GM19463 (cell line): Measurements from ENCODE around the gene LYPD1.
A peak's percentile ranks its signal among the peaks of the same experiment; 100 is the strongest.

Source experiments
- ATAC-seq: cut with Tn5 transposase; IDR thresholded peaks from one replicate; pipeline ENCODE4 v1.9.1; 2021; ENCODE audit warnings: mild to moderate bottlenecking, moderate library complexity; ENCODE audit not compliant: unreplicated experiment

Gene LYPD1

DNA sequence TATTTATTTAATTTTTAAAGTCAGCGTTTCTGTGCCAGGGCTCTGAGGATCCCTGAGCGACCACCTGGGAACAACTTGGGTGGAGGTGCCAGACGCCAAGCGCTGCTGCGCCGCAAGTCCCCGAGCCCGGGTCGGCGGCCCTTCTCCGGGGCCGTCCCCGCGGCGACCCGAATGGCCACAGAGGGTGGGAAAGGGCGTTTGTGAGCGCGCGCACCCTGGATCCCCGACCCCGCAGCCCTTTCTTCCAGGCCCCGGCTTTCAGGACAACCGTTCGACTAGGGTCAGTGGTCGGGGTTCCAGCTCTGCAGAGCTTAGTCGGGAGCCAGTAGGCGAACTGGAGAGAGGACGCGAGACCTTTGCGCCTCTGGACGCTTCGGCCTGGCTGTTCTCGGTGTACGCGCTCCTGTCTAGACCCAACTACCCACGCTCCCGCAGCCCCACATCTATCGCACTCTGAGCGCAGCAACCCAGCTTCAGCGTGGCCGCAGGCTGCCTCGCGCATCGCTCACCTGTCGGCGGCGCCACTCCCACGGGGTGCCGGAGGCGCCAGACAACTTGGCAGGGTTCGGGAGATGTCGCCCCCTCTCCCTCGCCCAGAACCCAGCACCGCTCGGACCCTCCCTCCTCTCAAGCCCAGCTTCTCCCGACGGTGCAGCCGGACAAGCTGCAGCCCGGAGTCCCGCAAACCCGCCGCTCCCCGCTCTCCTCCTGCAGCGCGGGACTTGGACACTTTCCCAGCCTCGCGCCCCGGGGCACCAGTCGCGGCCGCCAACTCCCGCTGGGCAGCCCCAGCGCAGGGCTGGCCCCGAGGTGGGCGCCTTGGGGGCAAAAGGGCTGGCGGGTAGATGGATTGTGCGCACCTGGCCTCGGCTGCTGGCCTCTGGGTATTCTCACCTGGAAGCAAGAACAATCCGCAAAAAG lies 758 bp downstream of the LYPD1 start:
- no peak for ATAC-seq

DNA sequence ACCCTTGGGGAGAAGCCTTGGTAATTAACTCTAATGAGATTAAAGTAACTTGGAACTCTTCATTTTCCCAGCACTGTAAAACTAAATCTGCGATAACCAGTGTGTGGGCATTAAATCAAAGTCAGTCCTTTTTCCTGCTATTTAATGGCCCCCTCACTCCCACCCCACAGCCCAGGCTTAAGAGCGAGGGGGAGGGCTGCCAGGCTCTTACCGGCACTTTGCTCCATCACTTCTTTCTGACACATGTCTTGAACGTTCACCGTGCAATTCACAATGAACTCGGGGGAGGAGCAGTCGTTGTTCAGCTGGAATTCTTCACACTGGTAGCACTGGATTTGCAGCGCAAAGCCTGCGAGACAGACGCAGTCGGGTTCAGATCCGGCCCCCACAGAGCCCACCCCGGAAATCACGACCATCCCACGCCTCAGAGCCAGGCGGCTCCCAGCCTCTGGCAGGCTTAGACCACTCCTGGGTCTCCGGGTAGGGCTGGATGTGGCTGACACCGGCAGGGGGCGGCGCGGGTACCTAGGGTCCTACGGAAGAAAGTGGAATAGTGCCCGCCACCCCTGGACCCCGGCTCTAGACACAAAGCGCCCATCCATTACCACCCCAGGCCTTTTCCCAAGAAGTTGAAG lies 1.7 kb downstream of the LYPD1 start:
- ATAC-seq = no peak

DNA sequence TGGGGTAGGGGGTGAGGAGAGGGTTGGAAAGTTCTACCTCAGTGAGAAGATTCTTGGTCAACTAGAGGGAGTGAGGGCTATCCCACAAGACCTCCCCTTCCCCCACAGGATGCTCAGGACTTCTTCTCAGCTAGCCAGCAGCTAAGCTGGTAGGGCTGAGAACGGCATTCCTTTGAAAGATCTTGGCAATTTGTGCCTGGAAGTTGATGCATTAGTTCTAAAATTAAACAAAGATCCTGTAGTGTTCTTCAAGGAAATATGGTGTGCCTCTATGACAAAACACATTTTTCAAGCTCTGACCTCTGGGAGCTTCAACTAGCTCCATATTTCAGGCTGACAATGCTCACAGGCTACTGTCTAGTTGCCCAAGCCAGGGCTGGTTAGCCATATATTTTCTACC lies 2.3 kb downstream of the LYPD1 start:
- ATAC-seq = no peak

GRCh38 chr2:132665401-132666140 lies 4.4 kb downstream of the LYPD1 start:
- ATAC-seq = no peak

GRCh38 chr2:132664096-132664495 lies 5.9 kb downstream of the LYPD1 start:
- no peak for ATAC-seq

GRCh38 chr2:132662732-132663131 lies 7.3 kb downstream of the LYPD1 start:
- ATAC-seq = no peak

- ATAC-seq = no peak
Observed at GRCh38 chr2:132659331-132659730, 10.7 kb downstream of the LYPD1 start.

DNA sequence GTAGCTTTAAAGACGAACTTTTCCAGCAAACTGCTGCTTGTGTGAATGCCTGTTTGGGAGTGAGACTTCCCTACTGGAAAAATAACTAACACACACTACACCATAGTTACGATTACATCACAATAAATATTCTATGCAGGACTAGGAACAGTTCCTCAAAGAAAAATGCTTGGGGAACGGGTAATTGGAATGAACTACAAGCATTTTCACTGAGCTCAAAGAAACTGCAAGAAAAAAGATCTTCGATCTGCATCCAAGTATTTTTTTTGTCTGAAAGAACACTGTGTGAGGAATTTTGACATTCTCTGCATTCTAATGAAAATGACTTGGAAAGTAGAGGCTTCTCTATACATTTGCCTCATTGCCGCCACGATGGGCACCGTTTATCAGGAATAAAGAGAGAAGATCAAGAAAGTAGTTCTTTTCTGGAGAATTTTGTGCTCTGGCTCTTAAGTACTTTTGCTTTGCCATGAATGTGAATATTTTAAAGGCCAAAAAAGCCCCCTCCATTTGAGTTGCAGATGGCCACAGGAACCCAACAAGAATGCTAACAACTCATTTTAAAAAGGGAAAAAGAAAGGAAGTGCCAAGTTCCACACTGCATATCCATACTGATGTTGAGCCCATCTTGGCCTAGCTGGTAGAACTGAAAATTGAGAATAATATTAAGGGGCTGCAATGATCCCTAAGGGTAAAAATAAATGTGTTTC lies 13.6 kb downstream of the LYPD1 start:
- no peak for ATAC-seq

- ATAC-seq = no peak
Observed at GRCh38 chr2:132654968-132655367, 15.0 kb downstream of the LYPD1 start.

GRCh38 chr2:132654335-132654734 lies 15.7 kb downstream of the LYPD1 start:
- no peak for ATAC-seq

GRCh38 chr2:132652474-132652873 lies 17.5 kb downstream of the LYPD1 start:
- ATAC-seq = no peak

DNA sequence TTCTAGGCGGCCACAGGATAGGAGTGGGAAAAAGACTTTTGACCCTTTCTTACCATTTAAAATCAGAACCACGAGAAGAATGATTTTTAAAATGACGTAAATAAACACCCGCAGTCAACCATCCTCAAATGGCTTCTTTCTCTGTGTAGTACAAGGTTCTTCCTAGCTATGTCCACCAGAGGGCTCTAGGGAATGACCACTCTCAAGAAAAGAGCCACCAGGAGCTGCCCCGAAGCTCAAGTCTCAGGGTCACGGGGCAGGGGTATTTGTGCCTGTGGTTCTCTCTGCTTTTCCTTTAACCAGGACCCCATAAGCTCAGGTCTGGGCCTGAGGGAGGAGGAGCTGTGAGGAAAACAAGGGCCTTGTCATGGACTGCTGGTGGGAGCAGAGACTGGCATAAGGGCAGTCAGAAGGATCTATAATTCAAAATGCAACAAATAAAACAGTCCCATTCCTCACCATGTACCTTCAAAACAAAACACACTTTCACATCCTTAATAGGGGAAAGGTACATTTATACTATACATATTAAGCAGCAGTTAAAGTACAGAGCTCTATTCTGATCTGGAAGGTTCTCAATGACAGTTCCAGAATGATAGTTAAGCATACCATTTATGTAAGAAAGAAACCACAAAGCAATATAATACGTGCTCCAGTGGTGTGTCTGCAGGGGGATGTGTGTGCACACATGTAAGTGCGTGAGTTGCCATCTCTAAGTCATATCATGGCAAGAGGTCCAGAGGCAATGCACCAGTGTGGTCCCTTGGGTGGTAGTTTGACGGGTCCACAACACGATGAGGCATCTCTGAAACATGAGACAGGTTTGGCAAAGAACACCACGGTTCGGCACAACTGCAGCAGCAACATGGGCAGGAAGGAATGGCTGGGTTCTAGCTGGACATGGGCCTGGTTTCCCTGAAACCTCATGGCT lies 18.6 kb downstream of the LYPD1 start:
- peak; percentile 53 for ATAC-seq

DNA sequence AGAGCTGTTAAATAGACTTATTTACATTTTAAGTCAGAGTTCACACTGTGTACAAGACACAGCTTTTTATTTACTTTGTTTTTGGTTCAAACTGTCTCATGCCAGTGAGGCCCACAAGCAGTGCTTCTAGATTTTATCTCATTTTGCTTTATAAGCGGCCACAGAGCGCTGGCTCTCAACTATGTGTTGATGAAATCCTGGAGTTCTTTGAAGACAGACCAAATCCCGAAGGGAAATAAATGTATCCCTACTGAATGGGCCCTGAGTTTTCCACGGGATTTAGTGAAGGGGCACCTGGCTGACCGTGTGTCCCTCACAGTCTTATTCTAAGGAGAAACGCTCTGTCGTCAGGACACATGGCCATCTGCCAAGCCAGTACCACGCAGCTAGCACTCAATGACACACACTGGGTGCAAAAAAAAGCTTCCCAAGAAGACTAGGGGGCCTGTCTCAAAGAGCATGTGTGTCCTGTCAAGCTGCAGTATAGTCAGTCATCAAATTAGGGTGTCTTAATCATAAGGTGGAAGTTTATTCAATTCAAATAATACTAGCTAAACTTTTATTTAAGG lies 23.4 kb downstream of the LYPD1 start:
- ATAC-seq = no peak

GRCh38 chr2:132645722-132646539 lies 24.1 kb downstream of the LYPD1 start:
- peak; percentile 68 for ATAC-seq

GRCh38 chr2:132645176-132645575 lies 24.8 kb downstream of the LYPD1 start:
- ATAC-seq = no peak

- ATAC-seq = no peak
Observed at GRCh38 chr2:132642415-132642814, 27.6 kb downstream of the LYPD1 start.

GRCh38 chr2:132641819-132642218 lies 28.2 kb downstream of the LYPD1 start:
- no peak for ATAC-seq

DNA sequence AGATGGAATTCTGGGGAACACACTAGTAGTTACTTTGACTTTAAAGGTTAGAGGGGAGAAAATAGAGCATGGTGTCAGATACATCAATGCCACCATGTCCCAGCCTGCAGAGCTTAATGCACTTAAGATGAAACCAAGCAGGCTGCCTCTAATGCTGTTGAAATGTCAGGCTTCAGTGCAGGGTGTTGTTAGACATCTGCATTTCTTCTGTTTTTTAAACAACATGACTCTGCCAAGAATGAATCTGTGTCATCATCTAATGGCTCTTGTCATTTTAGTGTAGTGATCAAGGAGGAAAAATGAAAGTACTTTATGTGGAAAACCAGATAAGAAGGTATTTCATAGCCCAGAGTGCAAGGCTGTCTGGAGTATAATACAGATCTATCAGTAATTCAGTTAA lies 29.9 kb downstream of the LYPD1 start:
- no peak for ATAC-seq
